ENCODE measurements around the gene PDILT.

DNA sequence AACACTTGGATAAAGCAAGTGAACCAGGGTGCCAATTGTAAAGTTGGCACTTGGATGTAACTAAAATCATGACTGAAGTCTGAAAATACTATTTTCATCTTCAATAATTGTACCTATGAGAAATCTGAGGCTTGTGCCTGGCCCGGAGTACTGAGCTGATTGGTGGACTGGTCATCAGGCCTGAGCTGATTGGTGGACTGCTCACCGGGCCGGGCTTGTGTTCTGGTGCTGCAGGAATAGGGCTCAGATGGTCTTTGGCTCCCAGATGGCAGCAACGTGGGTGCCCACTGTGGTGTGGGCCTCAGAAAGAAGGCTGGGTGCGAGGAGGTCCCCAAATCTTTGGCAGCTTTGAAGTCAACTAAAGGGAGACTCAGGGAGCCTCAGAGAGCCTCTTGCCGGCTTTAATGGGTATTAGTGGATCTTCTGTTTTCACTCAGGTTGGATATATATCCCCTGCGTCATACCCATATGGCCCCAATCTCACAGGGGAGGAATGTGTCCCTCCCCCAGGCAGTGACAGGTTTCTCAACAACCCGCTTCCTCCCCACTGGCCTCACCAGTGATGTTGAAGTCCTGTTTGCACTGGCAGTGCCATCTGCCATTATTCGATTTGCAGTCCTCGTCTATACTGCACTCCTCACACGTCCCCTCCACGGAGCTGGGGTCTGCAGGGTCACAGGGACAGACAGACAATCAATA lies 56.7 kb downstream of the PDILT start:
- TF ChIP-seq, protein P1, sequence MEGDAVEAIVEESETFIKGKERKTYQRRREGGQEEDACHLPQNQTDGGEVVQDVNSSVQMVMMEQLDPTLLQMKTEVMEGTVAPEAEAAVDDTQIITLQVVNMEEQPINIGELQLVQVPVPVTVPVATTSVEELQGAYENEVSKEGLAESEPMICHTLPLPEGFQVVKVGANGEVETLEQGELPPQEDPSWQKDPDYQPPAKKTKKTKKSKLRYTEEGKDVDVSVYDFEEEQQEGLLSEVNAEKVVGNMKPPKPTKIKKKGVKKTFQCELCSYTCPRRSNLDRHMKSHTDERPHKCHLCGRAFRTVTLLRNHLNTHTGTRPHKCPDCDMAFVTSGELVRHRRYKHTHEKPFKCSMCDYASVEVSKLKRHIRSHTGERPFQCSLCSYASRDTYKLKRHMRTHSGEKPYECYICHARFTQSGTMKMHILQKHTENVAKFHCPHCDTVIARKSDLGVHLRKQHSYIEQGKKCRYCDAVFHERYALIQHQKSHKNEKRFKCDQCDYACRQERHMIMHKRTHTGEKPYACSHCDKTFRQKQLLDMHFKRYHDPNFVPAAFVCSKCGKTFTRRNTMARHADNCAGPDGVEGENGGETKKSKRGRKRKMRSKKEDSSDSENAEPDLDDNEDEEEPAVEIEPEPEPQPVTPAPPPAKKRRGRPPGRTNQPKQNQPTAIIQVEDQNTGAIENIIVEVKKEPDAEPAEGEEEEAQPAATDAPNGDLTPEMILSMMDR (IDR thresholded peaks at IDR 0.05), result no peak
- TF ChIP-seq POLR2A (IDR thresholded peaks at IDR 0.05), result no peak

Measured in lower leg skin (tissue), 3 donors.